IPS DF 19.7 (cell line): ENCODE results near the gene USP6NL.

ENCODE experiments used
- DNase-seq: peaks from one replicate; pipeline ENCODE4 v3.0.0-alpha.2; 2013; ENCODE audit warnings: low read depth, low spot score

The USP6NL gene

DNA sequence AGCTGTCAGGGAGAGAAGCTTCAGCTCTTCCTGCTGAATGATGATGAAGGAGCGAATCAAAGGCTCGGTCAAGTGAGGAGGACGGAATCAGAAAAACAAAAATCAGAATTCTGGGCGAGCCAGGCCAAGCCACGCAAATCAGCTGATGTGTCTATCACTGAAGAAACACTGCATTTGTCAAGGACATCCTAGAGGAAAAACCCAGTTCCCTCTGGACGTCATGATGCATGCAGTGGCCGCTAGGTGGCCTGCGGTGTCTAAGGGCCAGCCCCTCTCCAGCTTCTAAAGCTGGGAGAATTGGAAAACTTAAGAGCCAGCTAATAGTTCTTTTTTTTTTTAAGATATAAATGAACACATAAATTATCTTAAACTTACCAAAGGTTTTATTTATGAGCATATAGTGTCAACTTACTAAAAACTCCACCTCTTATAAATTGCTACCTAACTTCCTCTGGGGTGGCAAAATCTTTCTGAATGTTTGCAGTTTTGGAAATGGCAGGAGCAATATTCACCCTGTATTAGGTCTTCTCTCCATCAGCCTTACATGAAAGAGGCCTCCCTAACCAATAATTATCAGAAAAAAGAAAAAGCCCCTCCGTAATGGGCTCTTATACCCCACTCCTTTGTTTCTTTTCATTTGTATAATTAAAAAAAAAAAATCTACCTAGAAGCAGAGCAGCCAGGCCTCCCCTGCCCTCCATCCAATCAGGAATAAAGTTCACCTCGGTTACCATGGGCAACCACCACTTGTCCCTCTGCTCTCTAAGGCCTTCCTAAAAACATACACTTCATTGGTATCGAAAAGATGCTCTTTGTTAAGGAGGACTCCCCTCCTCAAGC is 186.8 kb downstream of the USP6NL start:
- no peak for DNase-seq

DNA sequence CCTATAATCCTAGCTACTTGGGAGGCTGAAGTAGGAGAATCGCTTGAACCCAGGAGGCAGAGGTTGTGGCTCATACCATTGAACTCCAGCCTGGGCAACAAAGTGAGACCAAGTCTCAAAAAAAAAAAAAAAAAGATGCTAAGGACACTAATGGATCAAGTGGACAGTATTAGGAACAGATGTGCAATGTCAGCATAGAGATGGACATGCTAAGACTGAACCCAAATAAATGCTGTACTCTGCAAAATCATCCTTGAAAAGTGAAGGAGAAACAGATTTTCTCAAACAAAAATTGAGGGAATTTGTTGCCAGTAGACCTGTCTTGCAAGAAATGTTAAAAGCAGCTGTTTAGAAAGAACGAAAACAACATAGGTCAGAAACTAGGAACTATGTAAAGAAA is 194.5 kb downstream of the USP6NL start:
- no peak for DNase-seq

DNA sequence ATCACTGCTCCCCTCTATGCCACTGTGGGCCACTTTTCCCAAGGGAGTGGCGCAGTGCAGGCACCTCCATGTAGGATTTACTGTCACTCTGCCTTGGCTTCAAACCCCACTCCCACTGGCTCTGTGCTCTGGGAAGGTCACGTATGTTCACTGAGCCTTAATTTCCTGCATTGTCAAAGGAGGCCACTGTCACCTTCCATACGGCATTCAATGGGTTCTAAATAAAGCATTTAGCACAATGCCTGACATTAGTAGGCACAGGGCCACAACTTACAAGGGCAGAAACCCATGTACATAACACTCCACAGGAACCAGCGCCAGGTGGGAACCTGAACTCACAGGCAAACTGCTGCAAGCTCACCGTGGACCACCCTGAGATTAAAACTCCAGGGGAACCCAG is 196.4 kb downstream of the USP6NL start:
- DNase-seq, result no peak

DNA sequence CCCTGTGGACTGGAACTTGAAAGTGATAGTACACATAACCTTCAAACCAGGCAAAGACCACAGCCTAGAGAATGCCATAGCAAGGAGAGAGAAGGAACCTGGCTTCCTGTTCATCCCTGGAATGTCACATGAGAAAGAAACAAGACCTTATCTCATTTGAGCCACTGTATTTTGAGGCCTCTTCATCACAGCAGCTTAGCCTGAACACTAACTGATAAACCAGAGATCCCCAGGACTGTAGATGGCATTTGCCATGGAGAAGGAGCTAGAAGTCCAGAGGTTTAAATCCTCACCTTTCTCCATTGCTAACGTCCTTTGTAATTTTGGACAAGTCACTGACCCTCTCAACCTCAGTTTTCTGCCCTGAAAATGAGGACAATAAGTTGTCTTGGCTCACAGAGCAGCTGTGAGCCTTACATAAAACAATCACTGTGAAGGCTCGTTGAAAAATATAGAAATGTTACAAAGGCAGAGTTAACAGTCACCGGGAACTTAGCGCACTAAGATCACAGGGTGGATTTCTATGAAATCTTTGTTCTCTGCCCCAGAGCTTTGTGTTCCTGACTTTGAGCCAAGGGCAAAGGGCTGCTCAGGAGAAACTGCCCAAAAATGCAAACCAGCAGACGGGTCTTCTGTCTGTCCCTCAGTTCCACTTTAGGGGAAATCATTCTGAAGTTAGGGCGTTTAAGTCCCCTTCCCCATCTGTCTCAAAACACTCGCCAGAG is 197.0 kb downstream of the USP6NL start:
- DNase-seq, result no peak

DNA sequence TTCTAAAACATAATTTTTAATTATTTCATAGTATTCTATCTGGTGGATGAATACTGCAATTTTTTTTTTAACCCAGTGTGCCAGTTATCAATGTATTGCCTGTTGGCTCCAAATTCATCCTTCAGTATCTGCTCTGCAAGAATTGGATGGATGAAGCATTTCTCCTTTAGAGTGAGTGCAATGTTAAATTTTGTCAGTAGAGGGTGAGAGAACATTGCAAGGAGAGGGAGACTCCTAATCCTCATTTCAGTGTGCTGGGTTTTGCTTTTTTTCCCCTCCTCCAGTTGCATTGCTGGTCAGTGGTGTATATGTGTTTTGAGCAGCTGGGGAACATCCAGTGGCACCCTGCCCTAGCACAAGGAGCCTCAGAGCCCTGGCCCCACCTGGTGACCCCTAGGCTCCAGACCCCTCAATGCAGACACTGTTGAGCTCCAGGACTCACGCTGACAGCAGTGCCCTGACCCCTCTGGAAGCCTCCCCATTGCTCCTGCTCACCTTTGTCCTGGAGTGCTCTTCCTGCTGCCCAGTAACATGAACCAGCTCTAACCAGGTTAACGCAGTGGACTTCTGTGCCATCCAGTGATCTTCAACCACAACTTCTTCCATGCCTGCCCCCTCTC is 199.4 kb downstream of the USP6NL start:
- DNase-seq, result no peak

DNA sequence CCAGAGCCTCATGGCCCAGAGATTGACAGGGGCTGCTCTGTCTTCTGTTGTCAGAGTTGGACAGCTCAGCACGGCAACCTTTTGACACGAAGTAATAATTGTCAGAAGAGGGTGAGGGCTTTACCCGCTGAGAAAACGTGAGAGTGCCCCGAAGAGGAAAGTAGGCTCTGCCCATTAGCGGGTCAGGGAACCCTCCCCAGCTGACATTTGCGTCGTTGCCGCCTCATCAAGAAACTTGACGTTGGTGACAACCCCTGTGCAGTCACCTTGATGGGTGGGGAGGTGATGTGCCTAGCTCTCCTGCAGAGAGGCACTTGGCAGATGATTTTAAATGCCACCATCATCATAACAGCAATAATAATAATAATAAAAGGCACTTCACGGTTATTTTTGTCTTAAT is 202.1 kb downstream of the USP6NL start:
- DNase-seq, result no peak

DNA sequence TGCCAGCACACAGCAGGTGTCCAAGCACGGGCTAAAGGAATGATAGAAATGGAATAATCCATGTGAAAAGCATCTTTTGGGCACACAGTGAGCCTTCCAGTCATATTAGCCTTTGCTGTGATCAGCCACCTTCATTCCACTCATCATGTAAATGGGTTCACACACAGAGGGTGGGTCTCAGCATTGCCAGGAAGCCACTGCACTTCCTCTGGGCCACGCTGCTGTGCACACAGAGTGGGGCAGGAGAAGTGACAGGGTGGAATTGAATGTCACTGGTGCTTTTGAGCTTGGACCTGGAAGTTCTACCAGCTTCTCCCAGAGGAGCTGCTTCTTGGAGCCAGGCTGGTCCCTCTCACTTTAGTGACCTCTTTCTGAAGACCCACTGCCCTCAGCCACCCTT is 203.5 kb downstream of the USP6NL start:
- no peak for DNase-seq

DNA sequence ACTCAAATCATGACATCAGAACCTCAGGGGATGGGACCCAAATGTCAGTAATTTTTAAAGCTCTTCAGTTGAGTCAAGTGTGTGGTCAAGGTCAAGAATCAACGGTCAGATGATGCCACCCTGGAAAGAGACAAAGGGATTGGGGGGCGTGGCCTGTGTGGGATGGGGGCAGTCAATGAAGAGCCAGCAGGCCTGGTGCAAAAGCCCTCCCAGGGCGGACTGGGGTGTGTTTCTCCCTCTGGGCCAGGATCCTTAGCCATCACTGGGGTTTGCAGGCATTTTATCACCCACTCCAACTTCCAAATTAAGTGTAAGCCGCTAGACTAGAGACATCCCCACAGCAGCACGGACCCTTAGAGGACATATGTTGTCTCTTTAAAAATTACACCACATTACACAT is 204.7 kb downstream of the USP6NL start:
- DNase-seq, result no peak

DNA sequence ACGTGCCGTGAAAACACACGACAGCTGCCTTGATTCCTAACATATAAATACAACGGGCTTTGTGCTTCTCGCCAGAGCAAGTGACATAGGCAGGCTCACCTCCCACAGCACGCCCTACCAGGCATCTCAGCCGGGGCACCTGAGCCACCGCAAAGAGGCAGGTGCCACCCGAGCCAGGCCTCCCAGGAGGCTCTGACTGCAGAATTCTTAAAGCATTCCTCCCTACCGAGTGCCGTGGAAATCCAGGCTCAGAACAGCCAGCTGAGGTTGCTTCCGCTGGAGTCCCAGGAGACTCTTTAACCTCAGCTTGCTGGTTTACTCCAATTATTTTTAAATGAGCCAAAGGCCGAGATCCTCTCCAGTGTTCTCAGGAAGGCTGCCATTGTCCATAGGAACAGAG is 206.5 kb downstream of the USP6NL start:
- no peak for DNase-seq
